Measurements from ENCODE around the gene FHOD3.

DNA sequence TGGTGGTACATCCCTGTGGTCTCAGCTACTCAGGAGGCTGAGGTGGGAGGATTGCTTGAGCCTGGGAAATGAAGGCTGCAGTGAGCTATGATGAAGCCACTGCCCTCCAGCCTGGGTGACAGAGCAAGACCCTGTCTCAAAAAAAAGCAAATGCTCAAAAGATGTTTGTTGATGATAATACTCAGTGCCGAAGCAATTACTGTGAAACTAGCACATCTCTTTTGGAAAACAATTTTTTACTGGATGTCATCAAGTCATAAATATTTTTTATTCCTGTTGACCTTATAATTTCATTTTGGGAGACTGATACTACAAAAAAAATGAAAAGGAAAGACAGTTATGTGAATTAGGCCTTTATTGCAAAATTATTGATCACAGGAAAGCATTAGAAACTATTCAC is 34.5 kb upstream of the FHOD3 start:
- TF ChIP-seq, protein P1, sequence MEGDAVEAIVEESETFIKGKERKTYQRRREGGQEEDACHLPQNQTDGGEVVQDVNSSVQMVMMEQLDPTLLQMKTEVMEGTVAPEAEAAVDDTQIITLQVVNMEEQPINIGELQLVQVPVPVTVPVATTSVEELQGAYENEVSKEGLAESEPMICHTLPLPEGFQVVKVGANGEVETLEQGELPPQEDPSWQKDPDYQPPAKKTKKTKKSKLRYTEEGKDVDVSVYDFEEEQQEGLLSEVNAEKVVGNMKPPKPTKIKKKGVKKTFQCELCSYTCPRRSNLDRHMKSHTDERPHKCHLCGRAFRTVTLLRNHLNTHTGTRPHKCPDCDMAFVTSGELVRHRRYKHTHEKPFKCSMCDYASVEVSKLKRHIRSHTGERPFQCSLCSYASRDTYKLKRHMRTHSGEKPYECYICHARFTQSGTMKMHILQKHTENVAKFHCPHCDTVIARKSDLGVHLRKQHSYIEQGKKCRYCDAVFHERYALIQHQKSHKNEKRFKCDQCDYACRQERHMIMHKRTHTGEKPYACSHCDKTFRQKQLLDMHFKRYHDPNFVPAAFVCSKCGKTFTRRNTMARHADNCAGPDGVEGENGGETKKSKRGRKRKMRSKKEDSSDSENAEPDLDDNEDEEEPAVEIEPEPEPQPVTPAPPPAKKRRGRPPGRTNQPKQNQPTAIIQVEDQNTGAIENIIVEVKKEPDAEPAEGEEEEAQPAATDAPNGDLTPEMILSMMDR (IDR thresholded peaks at IDR 0.05; ENCODE audit: insufficient read depth, low read depth, low read length), result no peak
- no peak for TF ChIP-seq EZH2 (IDR thresholded peaks at IDR 0.05; ENCODE audit: insufficient read depth, low read length)
